GM12875 (cell line): Measurements from ENCODE around the gene EPHA1.
"Not testable (repeated sequence)": the region's sequence is repeated elsewhere in the genome, so short reads cannot be mapped to it uniquely, and the experiment has no call there.

Source experiments
- H3K4me3 ChIP-seq: one replicate; pipeline ENCODE4 v1.5.1; 2011; ENCODE audit warnings: low read depth, low read length, control low read depth
- TF ChIP-seq, protein P1 (sequence below): IDR thresholded peaks from 2 replicates; pipeline ENCODE4 v1.5.1; 2011; ENCODE audit warnings: low read depth, mild to moderate bottlenecking, control low read depth, inconsistent platforms, low read length, moderate library complexity, borderline replicate concordance; ENCODE audit not compliant: insufficient read depth

Gene EPHA1

GRCh38 chr7:143395187-143396149, 13.2 kb downstream of the EPHA1 start:
- TF ChIP-seq, protein P1, sequence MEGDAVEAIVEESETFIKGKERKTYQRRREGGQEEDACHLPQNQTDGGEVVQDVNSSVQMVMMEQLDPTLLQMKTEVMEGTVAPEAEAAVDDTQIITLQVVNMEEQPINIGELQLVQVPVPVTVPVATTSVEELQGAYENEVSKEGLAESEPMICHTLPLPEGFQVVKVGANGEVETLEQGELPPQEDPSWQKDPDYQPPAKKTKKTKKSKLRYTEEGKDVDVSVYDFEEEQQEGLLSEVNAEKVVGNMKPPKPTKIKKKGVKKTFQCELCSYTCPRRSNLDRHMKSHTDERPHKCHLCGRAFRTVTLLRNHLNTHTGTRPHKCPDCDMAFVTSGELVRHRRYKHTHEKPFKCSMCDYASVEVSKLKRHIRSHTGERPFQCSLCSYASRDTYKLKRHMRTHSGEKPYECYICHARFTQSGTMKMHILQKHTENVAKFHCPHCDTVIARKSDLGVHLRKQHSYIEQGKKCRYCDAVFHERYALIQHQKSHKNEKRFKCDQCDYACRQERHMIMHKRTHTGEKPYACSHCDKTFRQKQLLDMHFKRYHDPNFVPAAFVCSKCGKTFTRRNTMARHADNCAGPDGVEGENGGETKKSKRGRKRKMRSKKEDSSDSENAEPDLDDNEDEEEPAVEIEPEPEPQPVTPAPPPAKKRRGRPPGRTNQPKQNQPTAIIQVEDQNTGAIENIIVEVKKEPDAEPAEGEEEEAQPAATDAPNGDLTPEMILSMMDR = 0 out of 2 replicates have a peak, but pooled peaks have one; percentile 26
- no peak overlapping the region for H3K4me3 ChIP-seq

GRCh38 chr7:143394777-143395176, 13.9 kb downstream of the EPHA1 start:
- TF ChIP-seq, protein P1 = no peak
- H3K4me3 ChIP-seq = no peak overlapping the region

GRCh38 chr7:143394068-143394467, 14.6 kb downstream of the EPHA1 start:
- TF ChIP-seq, protein P1 = no peak
- no peak overlapping the region for H3K4me3 ChIP-seq

GRCh38 chr7:143393267-143394041, 15.2 kb downstream of the EPHA1 start:
- H3K4me3 ChIP-seq = no peak overlapping the region
- TF ChIP-seq, protein P1 = no peak

- TF ChIP-seq, protein P1 = no peak
- H3K4me3 ChIP-seq = no peak overlapping the region
Measured at GRCh38 chr7:143392875-143393266, 15.8 kb downstream of the EPHA1 start.

DNA sequence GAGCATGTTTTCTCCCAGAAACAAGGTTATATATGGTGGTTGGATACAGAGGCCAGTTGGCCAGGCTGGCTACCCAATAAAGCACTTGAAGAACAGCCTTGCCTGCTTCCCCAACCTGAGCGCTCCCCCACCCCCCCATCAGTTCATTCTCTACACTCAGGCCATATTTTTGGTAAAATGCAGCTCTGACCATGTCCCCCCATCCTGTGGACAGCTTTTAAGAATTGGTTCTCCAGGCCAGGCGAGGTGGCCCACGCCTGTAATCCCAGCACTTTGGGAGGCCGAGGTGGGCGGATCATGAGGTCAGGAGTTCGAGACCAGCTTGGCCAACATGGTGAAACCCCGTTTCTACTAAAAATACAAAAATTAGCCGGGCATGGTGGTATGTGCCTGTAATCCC, 16.2 kb downstream of the EPHA1 start:
- not testable (repeated sequence) for H3K4me3 ChIP-seq

- H3K4me3 ChIP-seq = no peak overlapping the region
- TF ChIP-seq, protein P1 = no peak
Measured at GRCh38 chr7:143391462-143392404, 16.9 kb downstream of the EPHA1 start.
